ENCODE results near the gene SLC16A5.

DNA sequence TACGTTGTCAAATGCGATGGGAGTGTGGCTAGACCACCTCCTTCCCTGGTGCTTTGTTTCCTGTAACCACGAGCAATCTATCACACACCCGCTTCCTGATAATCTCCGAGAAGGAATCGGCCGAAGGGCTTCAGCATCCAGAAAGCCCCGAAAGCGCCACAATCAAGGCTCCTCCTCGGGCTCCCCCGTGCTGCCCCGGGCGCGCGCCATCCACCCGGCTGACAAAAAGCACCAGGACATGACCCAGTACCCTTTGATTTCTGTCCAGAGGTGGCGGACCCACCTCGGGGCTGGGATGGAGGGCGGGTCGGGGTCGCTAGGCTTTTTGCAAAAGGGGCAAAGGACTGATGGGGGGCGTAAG, 21.3 kb downstream of the SLC16A5 start:
- TF ChIP-seq POLR2A (IDR thresholded peaks at IDR 0.05) (no peak), EP300 (IDR thresholded peaks at IDR 0.05) (no peak)
- TF ChIP-seq, protein P1, sequence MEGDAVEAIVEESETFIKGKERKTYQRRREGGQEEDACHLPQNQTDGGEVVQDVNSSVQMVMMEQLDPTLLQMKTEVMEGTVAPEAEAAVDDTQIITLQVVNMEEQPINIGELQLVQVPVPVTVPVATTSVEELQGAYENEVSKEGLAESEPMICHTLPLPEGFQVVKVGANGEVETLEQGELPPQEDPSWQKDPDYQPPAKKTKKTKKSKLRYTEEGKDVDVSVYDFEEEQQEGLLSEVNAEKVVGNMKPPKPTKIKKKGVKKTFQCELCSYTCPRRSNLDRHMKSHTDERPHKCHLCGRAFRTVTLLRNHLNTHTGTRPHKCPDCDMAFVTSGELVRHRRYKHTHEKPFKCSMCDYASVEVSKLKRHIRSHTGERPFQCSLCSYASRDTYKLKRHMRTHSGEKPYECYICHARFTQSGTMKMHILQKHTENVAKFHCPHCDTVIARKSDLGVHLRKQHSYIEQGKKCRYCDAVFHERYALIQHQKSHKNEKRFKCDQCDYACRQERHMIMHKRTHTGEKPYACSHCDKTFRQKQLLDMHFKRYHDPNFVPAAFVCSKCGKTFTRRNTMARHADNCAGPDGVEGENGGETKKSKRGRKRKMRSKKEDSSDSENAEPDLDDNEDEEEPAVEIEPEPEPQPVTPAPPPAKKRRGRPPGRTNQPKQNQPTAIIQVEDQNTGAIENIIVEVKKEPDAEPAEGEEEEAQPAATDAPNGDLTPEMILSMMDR (IDR thresholded peaks at IDR 0.05), result no peak
